HCT116 (cell line): ENCODE results near the gene TSPAN11. TPM values are rescaled to one million over a fixed set of nuclear protein-coding genes. Genes with fewer than 3 reads are reported as not detected.

ENCODE experiments used
- ATAC-seq: fragments of 200-7000 bp; cut with Tn5 transposase; 2 replicates; pipeline ENCODE4 v1.9.1; 2020; ENCODE audit warnings: mild to moderate bottlenecking, moderate library complexity
- BruUV-seq: library from RNA; stranded (reverse); fragments of 400-500 nt; replicated peaks from 2 replicates; lab custom pipeline; 2021; lab: Mats Ljungman, UMichigan
- CTCF ChIA-PET: fragments of 300-600 bp; sonication (Branson Sonifier 250); formaldehyde crosslinking; loops from one replicate; lab custom pipeline; 2021; ENCODE audit warnings: antibody characterized with exemption; lab: Charles Lee
- POLR2A ChIA-PET: fragments of 300-600, 350-600 bp; sonication (Branson Sonifier 250); formaldehyde crosslinking; loops from one replicate; lab custom pipeline; 2021; ENCODE audit warnings: antibody characterized with exemption; lab: Charles Lee
- RAD21 ChIA-PET, 2 experiments: fragments of 300-600 bp; sonication (Branson Sonifier 250); formaldehyde crosslinking; loops; one replicate each; lab custom pipeline; 2023; ENCODE audit warnings: low total read pairs in 2 of 2; ENCODE audit not compliant: uncharacterized antibody in 2 of 2, unreplicated experiment in 2 of 2, low non-redundant PET in 1 of 2; lab: Charles Lee
- DNase-seq: peaks from one replicate; pipeline ENCODE4 v3.0.0-alpha.2; 2010; ENCODE audit warnings: low read depth, low spot score
- H2AFZ ChIP-seq: fragments of 200-600 bp; shearing (Covaris generic), sonication (generic); 2 replicates; pipeline ENCODE4 v1.6.1; 2017; ENCODE audit warnings: low read depth, mixed run types, mixed read lengths, antibody characterized with exemption, low read length; ENCODE audit not compliant: poor library complexity, severe bottlenecking
- H3K27ac ChIP-seq: 2 replicates; pipeline ENCODE4 v1.5.1; 2012; ENCODE audit warnings: low read depth, low read length
- H3K27me3 ChIP-seq: fragments of 200-600 bp; sonication (generic); 2 replicates; pipeline ENCODE4 v1.6.1; 2016; ENCODE audit warnings: mixed run types, low read length, mixed read lengths; ENCODE audit not compliant: insufficient read depth
- H3K36me3 ChIP-seq, 2 experiments: fragments of 200-500 bp in 1 of 2; fragments of 200-600 bp in 1 of 2; sonication (Bioruptor generic) in 1 of 2; sonication (generic) in 1 of 2; 2 replicates each; pipeline versions ENCODE4 v1.5.1 to v1.6.1; 2014 to 2016; ENCODE audit warnings: low read length in 2 of 2, inconsistent platforms in 1 of 2, mixed read lengths in 1 of 2, mixed run types in 1 of 2; ENCODE audit not compliant: insufficient read depth in 2 of 2, control insufficient read depth in 1 of 2
- H3K4me1 ChIP-seq, 2 experiments: fragments of 200-600 bp in 1 of 2; sonication (generic) in 1 of 2; 2 replicates each; pipeline versions ENCODE4 v1.5.1 to v1.6.1; 2012 to 2017; ENCODE audit warnings: low read length in 2 of 2, inconsistent platforms in 1 of 2, mild to moderate bottlenecking in 1 of 2, mixed read lengths in 1 of 2, mixed run types in 1 of 2, moderate library complexity in 1 of 2; ENCODE audit not compliant: insufficient read depth in 2 of 2, control insufficient read depth in 1 of 2
- H3K4me2 ChIP-seq: fragments of 200-600 bp; sonication (generic); 2 replicates; pipeline ENCODE4 v1.6.1; 2017; ENCODE audit warnings: mixed run types, low read length, mixed read lengths
- H3K4me3 ChIP-seq, 2 experiments: fragments of 200-600 bp in 1 of 2; sonication (generic) in 1 of 2; replicated peaks in 1 of 2; 2 replicates each; pipeline ENCODE4 v1.5.1; 2011 to 2016; ENCODE audit warnings: low read length in 2 of 2, control low read depth in 1 of 2, low read depth in 1 of 2, mild to moderate bottlenecking in 1 of 2, mixed read lengths in 1 of 2, mixed run types in 1 of 2
- H3K79me2 ChIP-seq: fragments of 200-600 bp; sonication (generic); 2 replicates; pipeline ENCODE4 v1.6.1; 2017; ENCODE audit warnings: mild to moderate bottlenecking, mixed run types, low read length, moderate library complexity, mixed read lengths; ENCODE audit not compliant: insufficient read depth
- H3K9ac ChIP-seq: fragments of 200-600 bp; sonication (generic); 2 replicates; pipeline ENCODE4 v1.6.1; 2016; ENCODE audit warnings: low read length, mixed read lengths
- H3K9me2 ChIP-seq: fragments of 200-600 bp; sonication (generic), shearing (Covaris generic); 2 replicates; pipeline ENCODE4 v1.6.1; 2017; ENCODE audit warnings: mixed run types, mild to moderate bottlenecking, moderate library complexity; ENCODE audit not compliant: insufficient read depth
- H3K9me3 ChIP-seq, 2 experiments: fragments of 200-500 bp in 1 of 2; fragments of 200-600 bp in 1 of 2; sonication (Bioruptor generic) in 1 of 2; sonication (generic) in 1 of 2; 2 replicates each; pipeline ENCODE4 v1.6.1; 2014 to 2017; ENCODE audit warnings: low read length in 2 of 2, mixed read lengths in 2 of 2, inconsistent platforms in 1 of 2, low read depth in 1 of 2, mild to moderate bottlenecking in 1 of 2, mixed run types in 1 of 2, moderate library complexity in 1 of 2; ENCODE audit not compliant: control insufficient read depth in 1 of 2, insufficient read depth in 1 of 2
- H4K20me1 ChIP-seq: fragments of 200-600 bp; sonication (generic), shearing (Covaris generic); 2 replicates; pipeline ENCODE4 v1.6.1; 2017; ENCODE audit warnings: mixed run types, mild to moderate bottlenecking, moderate library complexity; ENCODE audit not compliant: insufficient read depth
- CBX3 ChIP-seq: IDR thresholded peaks from 2 replicates; pipeline ENCODE4 v1.6.1; 2012; ENCODE audit warnings: low read depth
- CEBPB ChIP-seq: IDR thresholded peaks from 2 replicates; pipeline ENCODE4 v1.6.1; 2012; ENCODE audit warnings: low read depth
- EGR1 ChIP-seq: IDR thresholded peaks from 2 replicates; pipeline ENCODE4 v1.6.1; 2012; ENCODE audit warnings: low read depth
- EZH2 ChIP-seq: fragments of 200-600 bp; sonication (generic); IDR thresholded peaks from 2 replicates; pipeline ENCODE4 v1.6.1; 2017; ENCODE audit warnings: antibody characterized with exemption, mixed run types
- EZH2phosphoT487 ChIP-seq: fragments of 200-600 bp; IDR thresholded peaks from 2 replicates; pipeline ENCODE4 v1.6.1; 2018; ENCODE audit warnings: antibody characterized with exemption, borderline replicate concordance
- FOSL1 ChIP-seq: IDR thresholded peaks from 2 replicates; pipeline ENCODE4 v1.6.1; 2012; ENCODE audit warnings: low read depth
- JUND ChIP-seq: IDR thresholded peaks from 2 replicates; pipeline ENCODE4 v1.6.1; 2012
- POLR2AphosphoS5 ChIP-seq: IDR thresholded peaks from 2 replicates; pipeline ENCODE4 v1.6.1; 2011; ENCODE audit warnings: mild to moderate bottlenecking, low read depth, low read length, moderate library complexity
- TCF7L2 ChIP-seq: IDR thresholded peaks from 2 replicates; pipeline ENCODE4 v1.7.0; 2011; ENCODE audit warnings: borderline replicate concordance, inconsistent platforms; ENCODE audit not compliant: insufficient read depth, insufficient read length; ENCODE audit errors: extremely low read depth
- intact Hi-C: fragments of 100-400 bp; cut with micrococcal nuclease; formaldehyde crosslinking; loops from 2 replicates; pipeline ENCODE4 v1.10.0; 2022
- total RNA-seq: library from RNA; stranded (reverse); gene quantifications from one replicate; pipeline ENCODE4 v1.2.1, GENCODE V29; 2021; ENCODE audit not compliant: unreplicated experiment
- TF ChIP-seq, protein P1 (sequence below): IDR thresholded peaks from 2 replicates; pipeline ENCODE4 v1.6.1; 2012
- TF ChIP-seq, protein P2 (sequence below): IDR thresholded peaks from 2 replicates; pipeline ENCODE4 v1.6.1; 2012; ENCODE audit warnings: low read depth

TSPAN11 gene
- total RNA-seq, 1 experiment from 2014 or later: not detected

DNA sequence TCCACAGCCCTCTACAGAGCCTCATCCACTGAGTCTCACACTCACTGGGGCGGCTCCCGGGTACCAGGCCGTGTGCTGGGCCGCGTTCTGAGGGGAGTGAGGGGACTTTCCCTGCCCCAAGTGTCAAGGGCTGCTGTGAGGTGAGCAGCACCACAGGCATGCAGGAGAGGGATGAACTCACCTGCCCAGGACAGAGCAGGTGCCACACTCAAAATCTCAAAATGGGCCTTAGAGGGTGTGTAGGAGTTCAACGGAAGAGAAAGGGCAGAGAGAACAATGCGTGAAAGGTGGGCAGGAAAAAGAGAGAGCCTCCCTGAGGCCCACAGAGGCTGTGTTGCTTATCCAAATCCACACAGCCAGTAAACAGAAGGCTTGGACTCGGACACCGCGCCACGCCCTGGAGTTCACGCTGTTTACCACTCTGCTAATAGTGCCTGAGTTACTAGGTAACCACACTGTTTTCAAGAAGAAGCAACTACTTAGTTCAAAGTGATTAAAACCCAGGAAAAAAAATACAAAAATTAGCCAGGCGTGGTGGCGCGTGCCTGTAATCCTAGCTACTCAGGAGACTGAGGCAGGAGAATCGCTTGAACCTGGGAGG lies 32.7 kb downstream of the TSPAN11 start:
- DNase-seq: no peak
- ChIA-PET CTCF (no interaction called here), RAD21 (no interaction called here), POLR2A (no interaction called here)
- H4K20me1 ChIP-seq: no peaks in the 10 kb centered on the region
- TF ChIP-seq EZH2: no peak
- no peak for TF ChIP-seq EZH2phosphoT487
- no peak for TF ChIP-seq POLR2AphosphoS5
- TF ChIP-seq TCF7L2: no peak
- TF ChIP-seq, protein P1, sequence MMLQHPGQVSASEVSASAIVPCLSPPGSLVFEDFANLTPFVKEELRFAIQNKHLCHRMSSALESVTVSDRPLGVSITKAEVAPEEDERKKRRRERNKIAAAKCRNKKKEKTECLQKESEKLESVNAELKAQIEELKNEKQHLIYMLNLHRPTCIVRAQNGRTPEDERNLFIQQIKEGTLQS: no peak
- no peak for TF ChIP-seq EGR1
- TF ChIP-seq CBX3: no peak
- TF ChIP-seq, protein P2, sequence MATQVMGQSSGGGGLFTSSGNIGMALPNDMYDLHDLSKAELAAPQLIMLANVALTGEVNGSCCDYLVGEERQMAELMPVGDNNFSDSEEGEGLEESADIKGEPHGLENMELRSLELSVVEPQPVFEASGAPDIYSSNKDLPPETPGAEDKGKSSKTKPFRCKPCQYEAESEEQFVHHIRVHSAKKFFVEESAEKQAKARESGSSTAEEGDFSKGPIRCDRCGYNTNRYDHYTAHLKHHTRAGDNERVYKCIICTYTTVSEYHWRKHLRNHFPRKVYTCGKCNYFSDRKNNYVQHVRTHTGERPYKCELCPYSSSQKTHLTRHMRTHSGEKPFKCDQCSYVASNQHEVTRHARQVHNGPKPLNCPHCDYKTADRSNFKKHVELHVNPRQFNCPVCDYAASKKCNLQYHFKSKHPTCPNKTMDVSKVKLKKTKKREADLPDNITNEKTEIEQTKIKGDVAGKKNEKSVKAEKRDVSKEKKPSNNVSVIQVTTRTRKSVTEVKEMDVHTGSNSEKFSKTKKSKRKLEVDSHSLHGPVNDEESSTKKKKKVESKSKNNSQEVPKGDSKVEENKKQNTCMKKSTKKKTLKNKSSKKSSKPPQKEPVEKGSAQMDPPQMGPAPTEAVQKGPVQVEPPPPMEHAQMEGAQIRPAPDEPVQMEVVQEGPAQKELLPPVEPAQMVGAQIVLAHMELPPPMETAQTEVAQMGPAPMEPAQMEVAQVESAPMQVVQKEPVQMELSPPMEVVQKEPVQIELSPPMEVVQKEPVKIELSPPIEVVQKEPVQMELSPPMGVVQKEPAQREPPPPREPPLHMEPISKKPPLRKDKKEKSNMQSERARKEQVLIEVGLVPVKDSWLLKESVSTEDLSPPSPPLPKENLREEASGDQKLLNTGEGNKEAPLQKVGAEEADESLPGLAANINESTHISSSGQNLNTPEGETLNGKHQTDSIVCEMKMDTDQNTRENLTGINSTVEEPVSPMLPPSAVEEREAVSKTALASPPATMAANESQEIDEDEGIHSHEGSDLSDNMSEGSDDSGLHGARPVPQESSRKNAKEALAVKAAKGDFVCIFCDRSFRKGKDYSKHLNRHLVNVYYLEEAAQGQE: no peak
- TF ChIP-seq JUND: no peak
- no peak for TF ChIP-seq FOSL1
- TF ChIP-seq CEBPB: no peak
- no peaks in the 10 kb centered on the region for H3K4me1 ChIP-seq
- no peaks in the 10 kb centered on the region for H3K9me2 ChIP-seq
- H3K4me3 ChIP-seq: no peak overlapping the region
- H3K36me3 ChIP-seq: no peaks in the 10 kb centered on the region
- peaks cover 20% of the 10 kb centered on the region; the same call in 1 of the 2 replicates for H3K27me3 ChIP-seq
- BruUV-seq: no TSS peak
- no peak overlapping the region for H3K9ac ChIP-seq
- no peak overlapping the region for H3K27ac ChIP-seq
- intact Hi-C loops: no loop called here
- H3K9me3 ChIP-seq: no peaks in the 10 kb centered on the region
- H3K79me2 ChIP-seq: no peaks in the 10 kb centered on the region
- H3K4me2 ChIP-seq: no peak overlapping the region
- no peak for ATAC-seq
- no peak overlapping the region for H2AFZ ChIP-seq
